ENCODE results near the gene ACSM6.
A peak's percentile ranks its signal among the peaks of the same experiment; 100 is the strongest.

GRCh38 chr10:95201736-95202135, 7.7 kb downstream of the ACSM6 start:
- TF ChIP-seq CTCF (optimal IDR thresholded peaks at IDR 0.05 in 1 of 3, IDR thresholded peaks at IDR 0.05 in 1 of 3, conservative IDR thresholded peaks at IDR 0.05 in 1 of 3; ENCODE audit: extremely low read depth in 1 of 3, insufficient read depth in 2 of 3, low read length in 3 of 3) (peak; percentile 50 to 76 (median 60)), EZH2 (IDR thresholded peaks at IDR 0.05; ENCODE audit: low read length) (no peak)
